Naive thymus-derived CD8-positive, alpha-beta T cell (primary cell): ENCODE data around the gene STPG3. TPM values are rescaled to one million over a fixed set of nuclear protein-coding genes. Genes with fewer than 3 reads are reported as not detected.

Source experiments
- ATAC-seq, 2 donors: fragments of 150-1000 bp; cut with Tn5 transposase in 1 of 2; sonication (Bioruptor Pico), chemical (Tn5 transposase) in 1 of 2; 1 replicate in 1 of 2; 2 replicates in 1 of 2; pipeline ENCODE4 v1.10.0; 2021; ENCODE audit warnings: mild to moderate bottlenecking in 2 of 2, moderate library complexity in 2 of 2
- POLR2A ChIA-PET: fragments of 350-600 bp; sonication (Branson Sonifier 250); formaldehyde crosslinking; loops from one replicate; lab custom pipeline; 2021; ENCODE audit warnings: antibody characterized with exemption; lab: Charles Lee
- DNase-seq, 10 donors: peaks; one replicate each; pipeline versions ENCODE4 v3.0.0 to v3.0.0-alpha.2; 2020 to 2022
- H3K27ac Mint-ChIP-seq, 10 donors: one replicate each; pipeline ENCODE4 v1.8.0; 2020 to 2022; ENCODE audit warnings: mild to moderate bottlenecking in 10 of 10, mixed read lengths in 10 of 10, moderate library complexity in 4 of 10, inconsistent platforms in 1 of 10
- H3K27me3 Mint-ChIP-seq, 5 donors: one replicate each; pipeline ENCODE4 v1.8.0; 2021 to 2022; ENCODE audit warnings: mixed read lengths in 5 of 5
- H3K36me3 Mint-ChIP-seq, 3 donors: one replicate each; pipeline ENCODE4 v1.8.0; 2020 to 2022; ENCODE audit warnings: mixed read lengths in 3 of 3, mild to moderate bottlenecking in 2 of 3, inconsistent platforms in 1 of 3
- H3K4me1 Mint-ChIP-seq, 4 donors: one replicate each; pipeline ENCODE4 v1.8.0; 2021 to 2022; ENCODE audit warnings: mixed read lengths in 4 of 4
- H3K4me3 Mint-ChIP-seq, 10 donors: one replicate each; pipeline ENCODE4 v1.8.0; 2020 to 2022; ENCODE audit warnings: mild to moderate bottlenecking in 10 of 10, mixed read lengths in 10 of 10, moderate library complexity in 6 of 10, inconsistent platforms in 1 of 10
- H3K9me3 Mint-ChIP-seq, 9 donors: one replicate each; pipeline ENCODE4 v1.8.0; 2020 to 2022; ENCODE audit warnings: mixed read lengths in 9 of 9, mild to moderate bottlenecking in 3 of 9, inconsistent platforms in 1 of 9, moderate library complexity in 1 of 9
- polyA plus RNA-seq, 3 donors: library from polyadenylated mRNA; unstranded; fragments of 300-500 nt; fragmentation: Illumina TruSeq; gene quantifications; one replicate each; pipeline ENCODE4 v1.2.3, GENCODE V29; 2021
- total RNA-seq, 8 experiments: library from RNA in 2 of 8; stranded (reverse) in 2 of 8; gene quantifications; one replicate each; pipeline ENCODE4 v1.2.3 and lab custom pipeline; 2021 to 2026

Gene STPG3
- total and polyA plus RNA-seq, 5 experiments from 2014 or later: not detected

DNA sequence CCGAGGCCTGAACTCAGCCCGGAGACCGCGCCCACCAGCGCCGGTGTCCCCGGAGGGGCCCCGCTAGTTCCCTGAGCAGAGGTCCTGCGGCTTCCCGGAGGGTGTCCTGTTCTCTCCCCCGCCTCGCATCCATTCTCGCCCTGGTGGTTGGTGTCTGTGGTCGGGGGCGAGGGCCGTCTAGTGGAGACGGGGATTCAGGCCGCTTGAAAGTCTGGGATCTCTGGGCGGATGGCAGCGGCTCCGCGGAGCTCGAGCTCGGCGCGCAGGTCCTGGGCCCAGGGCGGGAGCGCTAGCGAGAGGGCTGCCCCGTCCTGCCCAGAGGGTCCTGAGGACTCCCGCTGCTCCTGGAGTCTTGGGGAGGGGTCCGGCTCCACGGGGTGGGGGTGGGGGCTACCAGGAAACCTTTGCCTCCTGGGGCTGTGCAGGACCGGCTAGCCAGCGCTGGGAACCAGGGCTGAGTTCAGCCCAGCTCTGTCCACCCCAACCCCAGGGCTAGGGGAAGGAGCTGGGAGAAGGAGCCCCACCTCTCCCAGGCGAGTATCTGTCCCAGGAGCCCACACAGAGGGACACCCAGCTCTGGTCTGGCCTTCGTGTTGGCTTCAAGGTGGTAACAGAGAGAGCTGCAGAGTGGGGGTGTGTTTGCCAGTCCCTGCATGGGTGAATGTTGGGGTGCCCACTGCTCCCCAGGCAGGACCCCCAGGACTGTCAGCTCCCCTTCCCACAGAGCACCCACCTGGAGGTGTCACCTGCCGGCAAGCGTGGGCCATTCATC, 30.4 kb downstream of the STPG3 start:
- POLR2A ChIA-PET: no interaction called here
- no peak for ATAC-seq
- Mint-ChIP-seq H3K9me3 (peaks cover 0 to 5% (median 0%) of the 10 kb centered on the region in 9 donors), H3K4me3 (no peak overlapping the region), H3K27me3 (peaks cover 1 to 44% (median 6%) of the 10 kb centered on the region in 5 donors), H3K27ac (peak overlapping the region in 1 of 10 donors; percentile 49), H3K36me3 (peaks cover 0 to 2% (median 0%) of the 10 kb centered on the region in 3 donors), H3K4me1 (peaks cover 7 to 16% (median 11%) of the 10 kb centered on the region in 4 donors)
- DNase-seq: no peak

DNA sequence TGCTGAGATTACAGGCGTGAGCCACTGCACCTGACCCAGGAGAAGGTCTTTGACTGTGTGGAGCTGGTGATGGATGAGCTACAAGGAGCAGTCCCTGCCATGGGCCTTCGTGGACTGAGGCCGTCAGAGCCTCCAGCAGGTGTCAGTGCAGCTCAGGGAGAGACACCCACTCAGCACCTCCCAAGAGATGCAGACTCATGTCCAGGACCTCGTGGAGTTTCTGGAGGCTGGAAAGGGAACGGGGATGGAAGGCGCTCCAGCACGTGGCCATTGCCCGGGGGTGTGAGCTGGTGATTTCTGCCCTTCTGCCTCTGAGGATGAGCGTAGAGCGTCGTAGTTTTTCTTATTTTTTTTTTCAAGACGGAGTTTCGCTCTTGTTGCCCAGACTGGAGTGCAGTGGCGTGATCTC, 35.9 kb downstream of the STPG3 start:
- Mint-ChIP-seq H3K27ac (peak overlapping the region in 1 of 10 donors; percentile 44), H3K9me3 (peaks cover 0 to 5% (median 0%) of the 10 kb centered on the region in 9 donors)

DNA sequence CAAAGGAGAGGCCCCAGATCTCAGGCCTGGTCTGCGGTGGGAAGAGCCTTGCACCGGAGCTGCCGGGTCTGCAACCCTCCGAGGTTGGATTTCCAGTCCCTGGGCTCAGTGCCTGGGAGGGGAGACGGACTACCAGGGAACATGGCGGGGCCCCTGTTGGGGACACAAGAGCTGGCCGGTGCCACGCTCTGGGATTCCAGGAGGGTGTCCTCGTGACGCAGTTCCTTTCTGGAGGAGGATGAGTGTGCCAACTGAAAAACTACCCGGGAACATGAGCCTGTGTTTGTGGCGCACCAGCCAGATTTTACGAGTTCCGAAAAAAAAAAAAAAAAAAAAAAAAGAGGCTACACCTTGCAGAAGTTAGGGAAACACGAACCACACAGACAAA, 42.0 kb downstream of the STPG3 start:
- H3K4me3 Mint-ChIP-seq: peak overlapping the region in 2 of 10 donors; percentile 18 to 26
- no peak overlapping the region for H3K27ac Mint-ChIP-seq
- peaks cover 0 to 4% (median 0%) of the 10 kb centered on the region in 9 donors for H3K9me3 Mint-ChIP-seq
- peaks cover 2 to 13% (median 11%) of the 10 kb centered on the region in 4 donors for H3K4me1 Mint-ChIP-seq
- no peak for DNase-seq
- H3K36me3 Mint-ChIP-seq: peaks cover 0 to 2% (median 0%) of the 10 kb centered on the region in 3 donors
- ATAC-seq: no peak
- POLR2A ChIA-PET: interaction anchor here (0.5 to 1.5 kb wide), 4 partner anchors 26 to 259 kb away, joined by 3 to 7 read pairs (median 4); partner anchors contain the start of gene MRPL41
- peaks cover 9 to 43% (median 21%) of the 10 kb centered on the region in 5 donors for H3K27me3 Mint-ChIP-seq

More for the DNA sequence above, 35.9 kb downstream of the STPG3 start:
- Mint-ChIP-seq H3K4me3 (no peak overlapping the region), H3K4me1 (peaks cover 0 to 15% (median 3%) of the 10 kb centered on the region in 4 donors), H3K36me3 (no peaks in the 10 kb centered on the region), H3K27me3 (peaks cover 1 to 40% (median 5%) of the 10 kb centered on the region in 5 donors)
- DNase-seq: peak in 1 of 10 donors; percentile 4
- POLR2A ChIA-PET: interaction anchor here (0.7 kb wide), 1 partner anchor 250 kb away, joined by 7 read pairs; no protein-coding TSS in a partner anchor
- peak; percentile 56 to 67 for ATAC-seq

DNA sequence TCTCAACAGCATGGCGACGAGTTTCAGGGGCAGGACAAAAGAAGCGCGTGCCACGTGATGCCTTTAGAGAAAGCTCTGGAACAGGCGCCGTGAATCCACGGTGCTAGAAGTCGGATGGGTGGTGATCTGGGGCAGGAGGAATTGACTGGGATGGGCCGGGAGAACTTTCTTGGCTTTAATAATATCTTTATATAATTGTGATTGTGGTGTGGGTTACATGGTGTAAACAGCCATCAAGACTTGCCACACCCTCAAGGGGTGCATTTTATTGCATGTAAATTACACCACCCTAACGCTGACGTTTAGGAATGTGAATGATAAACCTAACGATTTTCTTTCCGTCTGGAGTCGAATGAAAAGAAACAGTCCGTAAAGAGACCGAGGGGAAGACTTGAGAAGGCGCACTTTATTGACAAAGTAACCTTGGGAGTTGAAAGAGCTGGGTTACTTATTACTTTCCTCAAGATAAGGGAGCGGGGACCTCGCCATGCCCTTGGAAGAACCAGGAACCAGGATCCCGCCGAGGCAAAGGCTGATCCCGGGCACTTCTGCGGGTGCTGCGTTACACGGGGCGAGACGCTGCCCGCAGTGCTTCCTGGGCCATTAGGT, 42.5 kb downstream of the STPG3 start:
- peak overlapping the region in 1 of 10 donors; percentile 8 for H3K27ac Mint-ChIP-seq
- DNase-seq (no peak), ATAC-seq (no peak)
- H3K4me1 Mint-ChIP-seq: peaks cover 2 to 13% (median 11%) of the 10 kb centered on the region in 4 donors
- peaks cover 0 to 4% (median 0%) of the 10 kb centered on the region in 9 donors for H3K9me3 Mint-ChIP-seq
- peaks cover 9 to 46% (median 21%) of the 10 kb centered on the region in 5 donors for H3K27me3 Mint-ChIP-seq
- peak overlapping the region in 5 of 10 donors; percentile 18 to 39 (median 26) for H3K4me3 Mint-ChIP-seq
- peaks cover 0 to 2% (median 0%) of the 10 kb centered on the region in 3 donors for H3K36me3 Mint-ChIP-seq
- POLR2A ChIA-PET: interaction anchor here (0.7 to 1.5 kb wide), 3 partner anchors 26 to 258 kb away, joined by 3 to 6 read pairs (median 3); partner anchors contain the start of gene MRPL41

DNA sequence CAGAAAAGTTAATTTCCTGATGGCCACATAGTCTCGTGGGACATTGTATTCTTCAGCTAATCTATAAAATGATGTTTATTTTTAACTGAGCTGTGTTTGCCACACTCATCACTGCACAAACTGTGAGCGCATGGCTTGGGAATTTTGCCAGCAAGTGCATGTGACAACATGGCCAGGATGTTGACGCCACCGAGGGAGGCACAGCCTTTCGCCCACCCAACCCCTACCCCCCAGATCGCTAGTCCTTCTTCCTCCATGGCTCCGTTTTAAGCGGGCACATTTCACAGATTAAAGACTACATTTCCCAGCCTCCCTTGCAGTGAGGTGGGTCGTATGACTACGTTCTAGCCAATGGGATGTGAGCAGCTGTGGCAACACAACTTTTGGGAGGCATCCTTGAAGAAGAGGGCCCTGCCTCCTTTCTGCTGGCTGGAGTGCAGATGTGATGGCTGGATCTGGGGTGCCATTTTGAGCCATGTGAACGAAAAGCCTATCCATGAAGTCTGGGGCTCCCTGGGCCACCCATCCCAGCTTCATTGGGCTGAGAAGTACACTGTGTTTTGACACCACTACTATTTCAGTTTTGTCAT, 43.1 kb downstream of the STPG3 start:
- Mint-ChIP-seq H3K4me1 (peaks cover 2 to 13% (median 11%) of the 10 kb centered on the region in 4 donors), H3K4me3 (peak overlapping the region; percentile 29 to 62 (median 56)), H3K27ac (peak overlapping the region in 1 of 10 donors; percentile 8), H3K27me3 (peaks cover 9 to 50% (median 21%) of the 10 kb centered on the region in 5 donors), H3K36me3 (peaks cover 0 to 2% (median 0%) of the 10 kb centered on the region in 3 donors), H3K9me3 (peaks cover 0 to 4% (median 0%) of the 10 kb centered on the region in 9 donors)
- POLR2A ChIA-PET: interaction anchor here (0.8 to 1.5 kb wide), 2 partner anchors 28 to 258 kb away, joined by 3 read pairs; partner anchors contain the start of gene MRPL41
- ATAC-seq (peak in 1 of 2 donors; percentile 52), DNase-seq (no peak)

DNA sequence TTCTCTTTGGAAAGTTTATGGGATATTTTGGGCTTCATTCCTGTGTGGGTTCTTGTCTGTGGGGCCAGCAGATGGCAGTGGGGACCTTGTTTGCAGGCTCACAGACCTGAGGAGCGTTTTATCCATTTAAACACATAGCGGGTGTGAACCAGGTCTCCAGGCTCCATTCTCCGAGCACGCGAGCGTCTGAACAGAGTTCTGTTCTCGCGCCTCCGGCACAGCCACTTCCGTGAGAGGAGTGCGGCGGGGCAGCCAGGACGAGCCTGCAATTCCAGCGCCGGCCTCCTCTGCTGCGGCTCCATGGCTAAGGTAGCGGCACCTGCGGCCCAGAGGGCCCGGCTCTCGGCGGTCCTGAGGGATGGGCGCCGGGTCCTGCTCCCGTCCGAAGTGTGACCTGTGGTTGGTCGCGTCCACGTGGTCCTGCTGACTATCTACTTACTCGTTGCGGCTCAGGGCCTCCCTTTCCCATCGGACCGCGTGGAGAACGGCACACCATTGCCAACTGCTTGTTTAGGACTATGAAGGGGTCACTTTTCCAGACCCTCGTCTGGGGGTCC, 43.7 kb downstream of the STPG3 start:
- no peak overlapping the region for H3K27ac Mint-ChIP-seq
- DNase-seq (peak in 1 of 10 donors; percentile 3), ATAC-seq (peak; percentile 35 to 48)
- H3K9me3 Mint-ChIP-seq: peaks cover 0 to 4% (median 0%) of the 10 kb centered on the region in 9 donors
- peak overlapping the region; percentile 29 to 62 (median 56) for H3K4me3 Mint-ChIP-seq
- POLR2A ChIA-PET: no interaction called here
- peaks cover 2 to 14% (median 11%) of the 10 kb centered on the region in 4 donors for H3K4me1 Mint-ChIP-seq
- H3K36me3 Mint-ChIP-seq: peaks cover 0 to 2% (median 0%) of the 10 kb centered on the region in 3 donors
- peaks cover 9 to 53% (median 21%) of the 10 kb centered on the region in 5 donors for H3K27me3 Mint-ChIP-seq

DNA sequence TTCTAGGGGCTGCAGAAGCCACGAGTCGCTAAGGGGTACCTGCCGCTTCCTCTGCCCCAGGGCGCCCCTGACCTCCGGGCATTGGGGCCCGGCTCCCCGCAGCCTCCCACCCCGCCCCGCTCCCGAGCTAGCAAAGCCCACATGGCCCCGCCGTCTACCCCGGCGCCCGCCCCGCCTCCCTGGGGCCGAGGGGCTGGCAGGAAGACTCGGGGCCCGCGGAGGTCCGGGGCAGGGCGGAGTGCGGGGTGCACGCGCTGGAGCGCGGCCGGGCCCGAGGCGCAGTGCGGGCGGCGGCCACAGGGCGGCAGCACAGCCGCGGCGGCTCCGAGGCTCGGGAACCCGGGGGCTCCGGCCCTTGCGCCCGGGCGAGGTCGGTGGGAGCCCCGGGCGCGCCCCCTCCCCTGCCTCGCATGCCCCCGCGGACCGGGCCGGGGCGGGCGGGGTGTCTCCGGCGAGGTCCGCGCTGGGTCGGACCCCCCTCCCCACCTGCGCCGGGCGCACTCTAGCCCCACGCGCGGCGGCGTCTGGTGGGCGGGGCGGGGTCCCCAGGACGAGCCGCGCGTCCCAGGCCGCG, 44.2 kb downstream of the STPG3 start:
- DNase-seq (peak in 7 of 10 donors; percentile 28 to 61 (median 52)), ATAC-seq (peak; percentile 86 to 88)
- peaks cover 0 to 4% (median 0%) of the 10 kb centered on the region in 9 donors for H3K9me3 Mint-ChIP-seq
- peaks cover 0 to 2% (median 0%) of the 10 kb centered on the region in 3 donors for H3K36me3 Mint-ChIP-seq
- peaks cover 2 to 17% (median 12%) of the 10 kb centered on the region in 4 donors for H3K4me1 Mint-ChIP-seq
- POLR2A ChIA-PET: no interaction called here
- peak overlapping the region in 8 of 10 donors; percentile 24 to 58 (median 48) for H3K4me3 Mint-ChIP-seq
- peaks cover 9 to 53% (median 25%) of the 10 kb centered on the region in 5 donors for H3K27me3 Mint-ChIP-seq
- H3K27ac Mint-ChIP-seq: no peak overlapping the region

DNA sequence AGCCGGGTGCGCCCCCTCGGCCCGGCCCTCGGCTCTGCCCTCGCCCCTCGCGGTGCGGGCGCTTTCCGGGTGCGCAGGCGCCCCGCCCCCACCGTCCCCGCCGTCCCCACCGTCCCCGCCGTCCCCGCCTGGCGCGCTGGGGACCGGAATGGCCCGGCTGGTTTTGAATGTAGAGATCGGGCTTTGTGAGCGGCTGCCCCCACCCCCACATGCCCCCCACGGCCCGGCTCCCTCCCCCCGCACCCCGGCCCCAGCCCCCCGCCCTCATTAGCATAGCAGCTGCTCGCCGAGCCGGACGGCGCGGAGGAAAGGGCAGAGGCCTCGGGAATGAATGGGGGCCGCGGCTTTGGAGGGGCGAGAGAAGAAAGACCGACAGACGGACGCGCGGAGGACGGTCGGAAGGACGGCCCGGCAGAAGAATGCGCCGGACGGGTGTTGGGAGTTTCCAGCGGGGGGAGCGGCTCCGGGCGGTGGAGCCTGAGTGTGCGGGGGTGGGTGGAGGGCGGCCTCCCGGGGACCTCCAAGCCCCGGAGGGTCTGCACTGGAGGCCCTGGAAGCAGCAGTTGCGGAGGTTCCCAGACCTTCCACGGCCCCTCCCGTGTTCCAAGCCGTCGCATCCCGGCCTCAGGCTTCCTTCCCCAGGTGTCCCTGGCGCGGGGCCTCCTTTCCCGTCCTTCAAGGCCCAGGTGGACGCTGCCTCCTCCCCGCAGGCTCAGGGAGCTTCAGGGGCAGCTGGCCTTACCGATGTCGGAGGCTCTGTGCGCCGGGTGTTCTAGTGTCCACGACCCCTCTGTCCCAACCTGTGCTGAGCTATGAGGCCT, 45.0 kb downstream of the STPG3 start:
- ATAC-seq: peak; percentile 10 to 26
- Mint-ChIP-seq H3K4me1 (peaks cover 4 to 21% (median 17%) of the 10 kb centered on the region in 4 donors), H3K4me3 (peak overlapping the region; percentile 54 to 82 (median 73)), H3K9me3 (peaks cover 0 to 4% (median 0%) of the 10 kb centered on the region in 9 donors), H3K27me3 (peaks cover 9 to 56% (median 27%) of the 10 kb centered on the region in 5 donors), H3K27ac (peak overlapping the region in 2 of 10 donors; percentile 31 to 55), H3K36me3 (peaks cover 0 to 2% (median 0%) of the 10 kb centered on the region in 3 donors)
- DNase-seq: peak in 1 of 10 donors; percentile 8
- POLR2A ChIA-PET: no interaction called here

DNA sequence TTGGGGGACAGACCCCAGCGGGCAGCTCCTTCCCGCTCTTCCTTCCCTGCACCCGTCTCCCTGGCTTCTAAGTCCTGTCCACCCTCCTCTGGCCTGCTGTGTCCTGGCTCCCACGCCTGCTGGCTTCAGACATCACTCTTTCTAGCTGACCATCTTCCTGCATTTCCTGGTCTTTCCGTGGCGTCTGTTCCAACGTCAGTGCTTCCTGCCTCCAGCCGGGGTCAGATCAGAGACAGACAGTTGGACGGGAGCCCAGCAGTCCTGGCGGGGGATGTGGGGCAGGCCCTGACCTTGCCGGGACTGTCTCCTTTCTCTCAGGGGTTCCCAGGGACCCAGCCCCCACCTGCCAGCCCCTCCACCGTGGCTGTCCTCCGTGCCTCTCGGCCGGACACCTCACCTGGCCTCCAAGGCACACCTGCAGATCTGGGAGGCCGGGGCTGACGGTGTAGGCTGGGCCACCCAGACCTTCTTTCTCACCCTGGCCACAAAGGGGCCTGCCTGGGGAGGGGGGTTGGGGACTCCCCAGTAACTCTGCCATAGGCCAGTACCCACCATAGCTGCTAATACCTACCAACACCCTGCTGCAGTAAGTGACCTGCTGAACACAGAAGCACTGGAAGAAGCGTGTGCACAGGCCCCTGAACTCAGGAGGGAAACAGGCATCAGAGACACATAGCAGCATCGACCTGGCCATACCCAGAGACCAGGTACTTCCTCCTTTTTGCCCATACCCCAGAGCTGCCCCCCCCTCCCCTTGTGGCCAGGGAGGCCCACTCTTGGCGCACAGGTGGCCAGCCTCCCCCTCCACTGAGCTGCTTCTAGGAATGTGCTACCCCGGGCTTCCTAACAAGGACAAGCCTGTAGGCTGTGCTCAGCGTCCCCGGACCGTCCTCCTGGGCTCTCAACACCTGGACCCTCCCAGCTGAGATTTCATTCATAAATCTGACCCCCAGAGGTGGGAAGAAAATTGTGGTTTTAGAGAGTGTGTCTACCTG, 45.9 kb downstream of the STPG3 start:
- POLR2A ChIA-PET: interaction anchor here (0.6 to 1.1 kb wide), 2 partner anchors 55 to 98 kb away, joined by 3 read pairs; no protein-coding TSS in a partner anchor
- Mint-ChIP-seq H3K27me3 (peaks cover 9 to 56% (median 27%) of the 10 kb centered on the region in 5 donors), H3K36me3 (peaks cover 0 to 2% (median 0%) of the 10 kb centered on the region in 3 donors), H3K4me1 (peaks cover 4 to 21% (median 17%) of the 10 kb centered on the region in 4 donors), H3K27ac (peak overlapping the region in 2 of 10 donors; percentile 31 to 55), H3K9me3 (peaks cover 0 to 4% (median 0%) of the 10 kb centered on the region in 9 donors), H3K4me3 (peak overlapping the region; percentile 54 to 82 (median 73))
- ATAC-seq (no peak), DNase-seq (no peak)

DNA sequence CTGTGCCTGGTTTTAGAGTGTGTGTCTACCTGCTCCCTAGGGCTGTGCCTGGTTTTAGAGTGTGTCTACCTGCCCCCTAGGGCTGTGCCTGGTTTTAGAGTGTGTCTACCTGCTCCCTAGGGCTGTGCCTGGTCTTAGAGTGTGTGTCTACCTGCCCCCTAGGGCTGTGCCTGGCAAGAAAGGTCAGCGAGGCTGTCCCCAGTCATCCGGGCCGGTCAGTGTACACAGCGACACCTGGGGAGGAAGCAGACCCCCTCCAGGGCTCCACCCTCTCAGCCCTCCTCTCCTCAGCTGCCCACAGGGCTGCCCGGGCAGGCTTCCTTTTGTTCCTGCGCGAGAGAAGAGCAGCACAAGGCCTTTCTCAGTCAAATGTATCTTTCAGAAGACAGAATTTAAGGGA, 46.9 kb downstream of the STPG3 start:
- POLR2A ChIA-PET: interaction anchor here (0.6 kb wide), 1 partner anchor 97 kb away, joined by 3 read pairs; no protein-coding TSS in a partner anchor
- DNase-seq (no peak), ATAC-seq (no peak)
- H3K4me1 Mint-ChIP-seq: peaks cover 4 to 21% (median 17%) of the 10 kb centered on the region in 4 donors
- no peak overlapping the region for H3K4me3 Mint-ChIP-seq
- H3K27ac Mint-ChIP-seq: no peak overlapping the region
- peaks cover 9 to 53% (median 25%) of the 10 kb centered on the region in 5 donors for H3K27me3 Mint-ChIP-seq
- peaks cover 0 to 4% (median 0%) of the 10 kb centered on the region in 9 donors for H3K9me3 Mint-ChIP-seq
- H3K36me3 Mint-ChIP-seq: peaks cover 0 to 2% (median 0%) of the 10 kb centered on the region in 3 donors
